Raji (cell line): ENCODE results near the gene CYP3A4.

Source experiments
- POLR2A ChIP-seq: IDR thresholded peaks from 2 replicates; pipeline ENCODE4 v1.6.1; 2011; ENCODE audit warnings: low read depth, low read length, control low read depth; ENCODE audit not compliant: insufficient read depth

CYP3A4 gene

DNA sequence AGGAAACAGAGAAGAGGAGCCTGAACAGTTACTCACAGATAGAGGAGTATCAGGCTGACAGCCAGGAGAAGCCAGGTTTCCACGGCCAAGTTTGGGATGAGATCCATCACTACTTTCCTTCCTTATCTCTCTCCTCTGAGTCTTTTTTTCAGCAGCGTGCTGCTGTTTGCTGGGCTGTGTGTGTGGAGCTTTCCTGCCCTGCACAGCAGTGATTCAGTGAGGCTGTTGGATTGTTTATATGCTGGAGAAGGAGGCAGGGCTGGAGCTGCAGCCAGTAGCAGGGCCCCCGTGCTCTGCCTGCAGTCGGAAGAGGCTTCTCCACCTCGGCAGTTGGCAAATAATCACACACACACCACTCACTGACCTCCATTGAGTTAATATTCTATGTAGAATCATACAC, 49.0 kb downstream of the CYP3A4 start, which contains the start of gene CYP3A7:
Gene CYP3A7, minus strand, starts transcription at position 210 of the 400 bp plus-strand sequence. Its CDS starts 103 bp downstream, at position 107.
- TF ChIP-seq POLR2A = no peak

DNA sequence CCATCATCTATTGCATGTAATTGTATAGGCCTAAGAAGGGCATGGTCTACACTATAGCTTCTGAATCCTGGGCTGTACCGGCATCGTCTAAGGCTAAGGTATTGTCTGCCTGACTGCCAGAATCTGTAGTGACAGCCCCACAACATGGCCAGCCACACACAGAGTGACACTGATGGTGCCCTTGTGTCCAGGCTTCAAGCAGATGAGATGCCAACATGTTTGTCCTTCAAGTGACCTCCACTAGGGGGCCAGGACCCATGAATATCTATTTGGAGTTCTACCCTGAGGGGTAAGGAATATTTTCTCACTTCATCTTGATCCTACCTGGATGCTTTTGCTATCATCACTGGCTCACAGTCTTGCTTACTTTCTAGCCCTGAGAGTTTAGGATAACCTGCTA, 50.5 kb downstream of the CYP3A4 start:
- TF ChIP-seq POLR2A = no peak

DNA sequence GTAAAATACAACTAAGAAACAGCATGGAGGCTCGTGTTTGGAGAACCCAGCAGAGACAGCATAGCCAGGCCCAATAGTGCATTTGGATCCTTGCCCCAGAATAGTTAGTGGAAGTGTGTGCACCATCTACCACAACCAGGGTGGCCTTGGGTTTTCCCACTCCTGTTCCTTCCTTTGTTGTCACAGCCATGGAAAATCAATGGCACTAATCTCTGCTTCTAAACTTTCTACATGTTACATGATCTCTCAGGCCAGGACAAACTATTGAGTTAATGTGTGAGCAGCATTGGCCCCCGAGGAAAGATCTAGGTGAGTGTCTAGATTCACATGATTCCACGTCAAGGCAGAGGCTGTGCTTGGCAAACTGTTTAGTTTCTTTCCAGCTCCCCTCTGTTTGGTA, 51.0 kb downstream of the CYP3A4 start:
- no peak for TF ChIP-seq POLR2A

DNA sequence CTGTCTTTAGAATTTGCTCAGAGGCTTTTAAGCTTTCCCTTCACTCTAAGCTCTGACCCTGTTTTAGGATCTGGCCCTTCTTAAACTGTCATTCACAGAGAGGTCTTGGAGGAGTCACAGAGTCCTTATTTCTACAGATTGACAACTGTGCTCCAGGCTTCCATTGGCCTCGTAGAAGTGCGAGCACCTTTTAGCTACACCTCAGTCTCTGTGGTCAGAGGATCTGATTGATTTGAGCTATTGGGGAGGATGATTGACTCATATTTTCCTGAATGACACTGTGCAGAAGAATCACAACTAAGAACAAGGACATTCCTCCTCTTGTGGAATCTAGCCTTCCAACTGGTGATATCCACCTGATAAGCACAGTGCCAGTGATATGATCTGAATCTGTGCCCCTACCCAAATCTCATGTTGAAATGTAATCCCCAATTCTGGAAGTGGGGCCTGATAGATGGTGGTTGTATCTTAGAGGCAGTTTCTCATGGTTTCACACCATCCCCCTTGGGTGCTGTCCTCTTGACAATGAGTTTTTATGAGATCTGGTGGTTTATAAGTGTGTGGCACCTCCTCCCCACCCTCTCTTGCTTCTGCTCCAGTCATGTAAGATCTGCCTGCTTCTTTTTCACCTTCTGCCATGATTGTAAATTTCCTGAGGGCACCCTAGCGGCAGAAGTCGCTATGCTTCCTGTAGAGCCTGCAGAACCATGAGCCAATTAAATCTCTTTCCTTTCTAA, 52.2 kb downstream of the CYP3A4 start:
- TF ChIP-seq POLR2A = no peak

DNA sequence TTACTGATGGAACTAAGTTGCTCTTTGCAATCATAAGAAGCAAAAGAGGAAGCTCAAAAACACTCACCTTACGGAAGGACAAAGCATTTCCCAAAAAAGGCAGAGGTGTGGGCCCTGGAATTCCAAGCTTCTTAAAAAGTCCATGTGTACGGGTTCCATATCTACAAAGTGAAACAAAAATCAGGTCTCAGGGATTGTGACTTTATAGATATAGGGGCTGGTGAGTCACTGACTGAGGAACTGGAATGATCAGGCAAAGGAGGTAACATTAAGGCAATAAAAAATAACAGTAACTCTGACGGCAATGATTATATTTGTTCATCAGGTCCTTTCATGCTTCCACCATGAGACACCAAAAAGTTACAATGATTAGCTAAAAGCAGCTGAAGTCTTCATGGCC, 53.0 kb downstream of the CYP3A4 start:
- TF ChIP-seq POLR2A = no peak

DNA sequence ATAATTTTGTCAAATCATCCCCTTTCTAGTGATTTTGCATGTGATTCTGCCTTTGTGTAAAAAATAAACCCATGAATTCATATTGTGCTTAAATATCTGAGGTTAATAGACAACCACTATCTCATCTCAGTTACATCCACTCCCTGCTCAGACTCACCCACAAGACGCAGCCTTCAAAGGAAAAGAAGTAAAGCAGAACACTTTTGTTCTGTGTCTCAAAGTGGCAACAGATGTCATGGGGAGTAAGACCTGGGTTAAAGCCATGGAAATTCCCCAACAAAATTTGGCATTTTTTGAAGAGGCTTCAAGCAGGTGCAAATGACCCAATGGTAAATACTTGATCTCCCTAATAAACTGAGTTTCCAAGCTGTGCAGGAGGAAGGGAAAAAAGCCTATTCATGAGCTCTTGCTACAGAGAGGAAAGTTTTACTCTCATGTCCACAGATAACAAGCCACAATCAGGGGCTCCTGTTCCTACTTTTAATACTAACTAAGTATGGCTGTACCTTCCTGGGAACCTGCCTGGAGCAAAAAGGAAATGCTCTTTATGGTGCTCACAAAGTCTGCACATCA, 53.7 kb downstream of the CYP3A4 start:
- TF ChIP-seq POLR2A = no peak

DNA sequence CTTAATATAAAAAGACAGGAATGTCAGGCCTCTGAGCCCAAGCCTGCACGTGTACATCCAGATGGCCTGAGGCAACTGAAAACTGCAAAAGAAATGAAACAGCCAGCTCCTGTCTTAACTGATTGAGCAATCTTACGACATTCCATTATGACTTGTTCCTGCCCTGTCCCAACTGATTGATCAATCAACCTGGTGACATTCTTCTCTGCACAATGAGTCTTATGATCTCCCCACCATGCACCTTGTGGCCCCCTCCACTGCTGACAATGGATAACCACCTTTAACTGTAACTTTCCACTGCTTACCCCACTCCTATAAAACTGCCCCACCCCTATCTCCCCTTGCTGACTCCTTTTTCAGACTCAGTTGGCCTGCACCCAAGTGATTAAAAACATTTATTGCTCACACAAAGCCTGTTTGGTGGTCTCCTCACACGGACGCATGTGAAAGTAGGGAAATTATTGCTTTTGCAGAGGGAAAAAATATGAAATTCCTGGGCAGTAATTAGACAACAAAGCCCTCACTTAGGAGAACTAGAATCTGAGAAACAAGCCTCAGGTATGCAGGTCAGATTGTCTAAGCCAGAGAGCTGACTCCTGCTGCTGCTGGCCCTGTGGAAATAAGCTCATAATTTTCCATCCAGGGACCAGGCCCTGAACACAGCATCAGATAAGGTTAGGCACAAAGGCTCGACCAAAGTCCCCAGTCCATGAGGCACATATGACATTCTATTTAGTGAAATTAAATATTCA, 54.3 kb downstream of the CYP3A4 start:
- no peak for TF ChIP-seq POLR2A

DNA sequence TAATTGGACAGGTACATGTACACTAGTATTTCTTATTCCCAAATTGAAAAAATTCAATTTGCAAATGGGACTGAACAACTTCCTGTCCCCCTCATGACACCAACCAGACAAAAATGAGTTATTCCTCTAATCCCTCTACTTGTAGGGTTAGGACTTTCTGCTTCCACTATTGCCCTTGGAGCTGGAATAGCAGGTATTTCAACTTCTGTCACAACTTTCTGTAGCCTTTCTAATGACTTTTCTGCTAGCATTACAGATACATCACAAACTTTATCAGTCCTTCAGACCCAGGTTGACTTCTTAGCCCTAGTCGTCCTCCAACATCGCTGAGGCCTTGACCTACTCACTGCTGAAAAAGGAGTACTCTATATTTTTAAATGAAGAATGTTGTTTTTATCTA, 55.4 kb downstream of the CYP3A4 start:
- no peak for TF ChIP-seq POLR2A

DNA sequence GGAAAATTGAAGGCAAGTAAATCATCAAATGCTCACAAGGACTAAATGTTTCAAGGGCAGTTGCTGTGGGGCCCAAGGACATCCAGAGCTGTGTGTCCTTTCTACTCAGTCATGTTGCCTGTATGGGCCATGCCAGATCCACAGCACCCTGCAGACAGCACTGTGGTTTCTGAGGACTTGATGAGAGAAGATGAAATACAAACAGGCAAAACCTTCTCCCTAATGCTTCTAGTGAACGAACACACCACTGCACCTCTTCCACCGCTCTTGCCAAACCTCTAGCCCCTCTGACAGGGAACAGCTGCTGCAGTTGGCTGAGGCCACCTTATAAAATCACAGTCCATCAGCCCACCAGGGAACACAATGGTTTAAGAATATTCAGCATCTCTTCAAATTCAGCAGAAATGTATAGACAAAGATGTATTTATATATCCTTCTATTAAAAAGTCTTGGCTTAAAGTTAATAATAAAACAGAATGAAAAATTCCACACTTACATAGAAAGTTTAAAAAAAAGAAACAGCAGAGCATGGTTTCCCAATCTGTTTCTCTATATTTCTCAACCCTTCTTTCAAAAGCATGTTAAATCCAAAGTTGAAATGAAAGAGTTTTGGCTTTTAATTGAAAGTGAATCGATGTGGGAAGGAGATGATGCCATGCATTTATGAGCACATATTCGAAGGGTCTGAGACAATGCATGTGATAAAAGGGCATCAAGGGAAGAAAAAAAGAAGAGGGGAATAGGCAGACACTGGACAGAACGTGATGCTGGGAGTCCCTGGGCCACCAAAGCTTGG, 63.0 kb downstream of the CYP3A4 start:
- no peak for TF ChIP-seq POLR2A

DNA sequence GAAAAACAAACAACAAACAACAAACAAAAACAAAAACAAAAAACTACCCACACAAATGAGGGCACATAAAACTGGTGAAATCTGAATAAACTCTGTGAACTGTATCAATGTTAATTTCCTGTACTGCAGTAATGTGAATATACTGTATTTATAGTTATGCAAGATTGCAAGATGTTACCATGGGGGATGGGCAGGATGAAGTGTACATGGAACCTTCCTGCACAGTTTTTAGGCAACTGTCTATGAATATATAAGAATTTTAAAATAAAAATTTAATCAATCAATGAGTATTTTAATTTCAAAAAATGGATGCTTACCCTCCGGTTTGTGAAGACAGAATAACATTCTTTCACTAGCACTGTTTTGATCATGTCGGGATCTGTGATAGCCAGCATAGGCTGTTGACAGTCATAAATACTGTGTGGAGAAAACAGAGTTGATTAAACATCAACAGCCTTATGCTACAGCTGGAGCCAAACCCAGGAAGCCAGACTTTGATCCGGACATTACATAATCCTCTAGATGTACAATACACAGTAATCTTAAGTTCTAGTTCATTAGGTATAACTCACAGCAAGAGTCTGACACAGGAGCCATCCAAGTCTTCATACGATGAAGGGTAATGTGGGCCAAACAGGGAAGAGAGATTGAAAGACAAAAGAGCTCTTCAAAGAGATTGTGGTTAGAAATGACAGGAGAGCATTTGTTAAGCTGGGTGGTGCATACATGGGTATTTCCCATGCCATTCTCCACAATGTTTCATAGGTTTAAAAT, 63.8 kb downstream of the CYP3A4 start:
- TF ChIP-seq POLR2A = no peak

DNA sequence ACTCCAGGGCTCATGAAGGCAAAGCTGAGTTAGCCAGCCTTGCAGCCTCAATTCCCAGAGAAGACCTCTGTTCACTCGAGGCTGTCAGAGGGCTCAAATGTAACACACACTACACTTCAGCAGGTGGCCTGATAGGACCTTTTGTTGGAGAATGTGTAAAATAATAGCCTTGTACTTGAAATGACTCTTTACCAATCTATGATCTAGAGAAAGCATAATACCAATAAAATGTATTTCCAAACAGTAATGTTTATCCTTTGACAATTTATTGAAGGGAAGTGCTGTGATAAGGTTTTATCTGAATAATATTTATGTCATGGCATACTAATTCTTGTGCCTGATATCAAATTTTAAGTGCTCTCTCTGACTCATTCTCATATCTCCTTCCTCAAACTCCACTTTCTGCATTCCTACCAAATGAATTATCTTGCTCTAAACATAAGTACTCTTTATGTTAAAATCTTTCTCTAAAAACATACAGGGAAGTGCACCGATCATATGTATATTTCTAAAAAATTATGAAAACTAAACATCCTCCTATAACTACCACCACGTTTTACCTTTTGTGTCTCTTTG, 69.9 kb downstream of the CYP3A4 start:
- no peak for TF ChIP-seq POLR2A

DNA sequence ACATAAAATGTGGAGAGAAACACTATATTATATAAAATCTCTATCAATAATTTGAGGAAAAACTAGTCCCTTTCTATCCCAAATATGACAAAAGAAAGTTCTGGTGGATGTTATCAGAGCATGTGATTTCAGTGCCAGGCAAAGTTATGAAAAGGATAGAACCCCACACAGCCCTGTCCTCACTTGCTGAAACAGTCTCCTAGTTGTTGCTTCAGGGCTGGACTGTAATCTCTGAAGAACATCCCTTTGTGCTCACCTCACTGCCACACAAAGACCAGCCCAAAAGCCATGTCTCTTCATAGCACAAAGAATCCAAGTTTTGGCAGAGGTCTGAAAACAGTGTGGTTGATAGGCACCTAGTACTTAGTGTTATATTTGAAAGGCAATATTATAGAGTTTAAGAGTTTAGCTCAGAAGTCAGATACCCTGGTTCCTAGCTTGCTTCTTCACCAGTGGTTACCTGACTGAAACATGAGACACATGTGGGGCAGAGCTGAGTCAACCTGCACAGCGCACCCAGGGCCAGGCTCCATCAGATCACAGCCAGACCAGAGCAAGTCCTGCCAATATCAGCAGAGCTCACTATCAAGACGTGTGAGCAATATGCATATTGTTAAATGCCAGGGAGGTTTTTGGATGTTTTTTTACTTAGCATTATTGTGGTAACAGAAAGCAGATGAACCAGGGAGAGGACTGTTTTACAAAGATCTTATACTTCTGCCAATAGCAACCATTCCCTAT, 74.0 kb downstream of the CYP3A4 start:
- no peak for TF ChIP-seq POLR2A

DNA sequence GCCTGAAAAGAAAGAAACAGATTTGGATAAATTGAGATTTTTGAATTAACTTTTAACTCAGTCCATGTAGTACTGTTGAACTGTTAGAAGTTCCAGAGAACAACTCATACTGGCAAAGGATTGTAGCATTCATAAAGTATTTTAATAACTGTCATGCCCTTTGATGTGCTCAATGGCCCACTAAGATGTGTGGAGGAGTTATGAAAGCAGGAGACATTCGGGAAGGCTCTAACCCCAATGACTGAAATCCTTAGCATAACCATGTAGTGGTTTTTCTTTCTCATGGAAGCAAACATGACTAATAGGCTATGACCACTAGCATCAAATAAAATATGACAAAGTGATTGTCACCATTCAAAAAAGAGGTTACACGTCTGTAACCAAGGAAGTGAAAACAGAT, 74.7 kb downstream of the CYP3A4 start:
- TF ChIP-seq POLR2A = no peak
